NT2/D1 (cell line): ENCODE measurements around the gene NONO.

Experiments used
- SUZ12 ChIP-seq: IDR thresholded peaks from 2 replicates; pipeline ENCODE4 v1.6.1; 2011; ENCODE audit not compliant: insufficient read length, insufficient read depth; ENCODE audit errors: extremely low read depth
- YY1 ChIP-seq: IDR thresholded peaks from 2 replicates; pipeline ENCODE4 v1.6.1; 2011; ENCODE audit not compliant: insufficient read length, insufficient read depth
- ZNF274 ChIP-seq: IDR thresholded peaks from 2 replicates; pipeline ENCODE4 v1.6.1; 2011; ENCODE audit warnings: mild to moderate bottlenecking, low read depth, low read length

GRCh38 chrX:71245159-71245558, 38.3 kb upstream of the NONO start:
- TF ChIP-seq ZNF274 (no peak), YY1 (no peak), SUZ12 (no peak)
